ENCODE data around the gene AKNA.

Gene AKNA

GRCh38 chr9:114296338-114296737, 91.4 kb downstream of the AKNA start:
- DNase-seq: no peak

GRCh38 chr9:114294664-114295063, 93.1 kb downstream of the AKNA start:
- DNase-seq: no peak

GRCh38 chr9:114291886-114292590, 95.7 kb downstream of the AKNA start:
- DNase-seq: no peak

DNA sequence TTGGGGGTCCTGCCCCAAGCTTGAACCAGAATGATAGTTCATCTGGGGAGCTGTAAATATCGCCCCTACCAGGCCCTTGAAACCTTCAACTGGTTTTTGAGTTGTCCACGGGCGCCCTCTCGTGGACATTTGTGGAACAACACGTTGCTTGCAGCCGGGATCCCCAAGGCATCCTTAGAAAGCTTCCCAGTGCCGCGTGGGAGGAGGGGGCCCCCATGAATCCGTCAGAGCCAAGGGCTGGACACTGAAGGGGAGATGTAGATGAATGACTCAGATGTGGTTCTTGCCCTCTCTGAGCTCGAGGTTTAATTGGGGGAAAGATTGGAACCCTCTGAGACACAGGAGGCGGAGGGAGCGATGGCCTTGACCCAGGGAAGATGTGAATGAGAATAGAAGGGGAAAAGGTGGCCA, 96.7 kb downstream of the AKNA start:
- DNase-seq: no peak

DNA sequence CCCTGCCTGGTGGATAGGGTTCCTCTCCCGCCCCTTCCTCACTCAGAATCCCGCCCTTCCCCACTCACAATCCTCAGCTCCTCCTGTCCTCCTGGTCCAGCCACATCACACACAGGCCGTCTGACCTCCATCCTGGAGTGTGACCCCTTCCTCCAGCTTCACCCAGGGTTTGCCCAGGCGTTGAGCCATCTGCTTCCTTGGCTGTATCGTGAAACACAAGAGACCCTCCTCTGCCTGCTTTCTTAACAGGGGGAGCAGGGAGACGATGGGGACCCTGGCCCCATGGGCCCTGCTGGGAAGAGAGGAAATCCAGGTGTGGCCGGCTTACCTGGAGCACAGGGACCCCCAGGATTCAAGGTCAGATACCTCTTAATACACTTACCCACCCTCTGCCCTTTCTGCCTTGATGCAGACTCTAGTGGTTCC, 97.2 kb downstream of the AKNA start:
- DNase-seq: no peak

DNA sequence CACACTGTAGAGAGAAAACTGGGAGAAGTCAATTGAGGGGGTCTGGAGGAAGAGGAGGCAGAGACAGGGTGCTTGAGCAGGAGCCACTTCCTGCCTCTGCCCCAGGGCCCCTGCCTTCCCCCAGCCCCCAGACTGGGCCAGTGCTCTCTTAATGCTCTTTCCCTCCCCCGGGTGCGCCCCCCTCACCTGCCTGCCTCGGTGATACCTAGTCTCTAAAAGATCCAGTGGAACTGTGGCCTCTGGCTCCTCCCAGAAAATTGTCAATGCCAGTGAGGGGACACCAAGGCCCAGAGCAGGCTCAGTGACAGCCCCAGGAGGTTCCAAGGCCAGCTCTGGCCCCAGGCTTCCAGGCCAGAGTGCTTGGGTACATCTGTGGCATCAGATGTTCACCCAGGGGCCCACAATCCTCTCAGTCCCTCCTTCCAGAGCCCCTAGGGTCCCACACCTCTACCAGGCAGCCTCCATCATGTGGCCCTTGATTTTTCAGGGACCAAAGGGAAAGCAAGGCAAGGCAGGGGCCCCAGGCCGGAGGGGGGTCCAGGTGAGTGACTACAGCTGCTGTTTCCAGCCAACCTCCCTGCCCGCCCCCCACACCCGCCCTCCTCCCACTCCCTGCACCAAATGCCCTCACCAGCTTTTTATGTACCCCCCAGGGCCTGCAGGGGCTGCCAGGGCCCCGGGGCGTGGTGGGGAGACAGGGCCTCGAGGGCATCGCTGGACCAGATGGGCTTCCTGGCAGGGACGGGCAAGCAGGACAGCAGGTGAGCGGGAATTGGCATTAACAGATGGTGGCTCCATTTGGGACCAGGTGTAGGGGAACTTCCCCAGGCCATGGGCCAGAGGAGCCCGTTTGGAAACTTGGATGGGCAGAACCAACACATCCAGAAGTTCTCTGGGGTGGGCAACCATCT, 98.0 kb downstream of the AKNA start:
- DNase-seq: no peak

GRCh38 chr9:114289106-114289505, 98.7 kb downstream of the AKNA start:
- no peak for DNase-seq

DNA sequence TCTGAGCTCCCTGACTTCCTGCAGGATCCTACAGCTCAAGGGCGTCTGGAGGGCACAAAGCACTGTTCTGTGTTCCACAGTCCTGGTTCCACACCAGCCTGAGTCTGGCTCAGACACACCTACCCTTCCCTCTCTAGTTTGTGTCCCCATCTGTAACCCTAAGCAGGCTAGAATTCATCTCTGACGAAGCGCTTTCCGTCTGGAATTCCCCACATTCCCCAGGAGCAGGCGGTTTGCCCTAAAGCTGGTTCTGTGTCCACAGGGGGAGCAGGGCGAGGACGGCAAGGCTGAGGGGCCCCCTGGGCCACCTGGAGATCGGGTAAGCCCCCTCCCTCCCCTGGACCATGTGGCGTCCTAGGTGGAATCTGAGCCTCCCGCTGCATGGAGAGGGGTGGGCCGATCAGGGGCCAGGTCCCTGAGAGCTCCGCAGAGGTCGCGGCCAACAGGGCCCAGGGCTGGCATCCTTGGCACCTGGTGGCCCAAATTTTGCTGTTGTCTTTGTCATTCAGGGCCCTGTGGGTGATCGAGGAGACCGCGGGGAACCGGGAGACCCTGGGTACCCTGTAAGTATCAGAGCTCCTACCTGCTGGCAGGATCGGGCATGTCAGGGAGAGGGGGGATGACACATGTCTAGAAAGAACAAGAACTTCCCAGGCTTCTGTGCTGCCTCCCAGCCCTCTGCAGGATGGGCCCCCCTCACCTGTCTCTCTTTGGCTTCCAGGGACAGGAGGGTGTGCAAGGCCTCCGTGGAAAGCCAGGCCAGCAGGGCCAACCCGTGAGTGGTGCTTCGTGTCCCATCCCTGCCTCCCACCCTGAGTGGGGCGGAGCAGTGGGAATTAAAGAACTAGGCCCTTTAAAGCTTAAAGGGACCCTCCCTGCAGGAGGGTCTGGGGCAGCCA, 99.3 kb downstream of the AKNA start:
- no peak for DNase-seq

- DNase-seq: no peak
Measured at GRCh38 chr9:114287763-114288192, 100.0 kb downstream of the AKNA start.

DNA sequence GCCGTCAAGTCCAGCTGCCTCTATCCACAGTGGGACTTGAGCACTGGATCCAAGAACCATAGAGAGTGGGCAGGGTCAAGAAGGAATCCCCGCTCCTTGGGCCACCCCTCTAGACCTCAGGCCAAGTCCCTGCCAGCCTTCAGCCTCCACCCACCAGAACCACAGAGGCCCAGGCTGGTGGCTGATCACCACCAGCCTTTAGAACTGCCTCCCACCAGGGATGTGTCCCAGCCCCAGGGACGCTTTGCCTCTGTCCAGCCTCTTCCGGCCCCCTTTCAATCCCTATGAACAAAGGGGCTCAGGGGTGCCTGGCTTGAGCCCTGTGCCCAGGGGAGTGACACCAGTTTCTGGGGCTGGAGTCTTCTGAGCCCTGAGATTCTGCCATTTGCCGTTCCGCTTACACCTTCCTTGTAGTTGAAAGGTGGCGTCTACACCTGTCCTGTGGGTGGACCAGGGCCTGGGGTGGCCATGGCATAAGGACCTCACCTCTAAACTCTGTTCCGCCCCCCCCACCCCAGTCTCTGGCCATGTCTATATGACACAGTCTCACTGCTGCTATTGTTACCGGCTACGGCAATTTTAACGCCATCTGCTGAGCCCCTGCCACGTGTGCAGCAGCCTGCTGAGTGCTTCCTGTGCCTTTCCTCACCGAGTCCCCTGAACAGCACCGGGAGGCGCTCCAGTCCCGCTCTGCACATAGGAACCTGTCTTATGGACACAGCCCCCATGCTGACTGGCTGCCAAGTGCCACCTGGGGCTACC, 100.6 kb downstream of the AKNA start:
- DNase-seq: no peak

- DNase-seq: no peak
Measured at GRCh38 chr9:114286146-114286679, 101.6 kb downstream of the AKNA start.

- DNase-seq: no peak
Measured at GRCh38 chr9:114285166-114285867, 102.5 kb downstream of the AKNA start.

GRCh38 chr9:114284316-114285060, 103.3 kb downstream of the AKNA start:
- DNase-seq: no peak

Data from NCI-H510A (cell line).